HG03354 (cell line): ENCODE results near the gene SLC38A9.

ENCODE experiments used
- ATAC-seq: cut with Tn5 transposase; IDR thresholded peaks from one replicate; pipeline ENCODE4 v1.9.1; 2021; ENCODE audit warnings: mild to moderate bottlenecking; ENCODE audit not compliant: unreplicated experiment, poor library complexity, severe bottlenecking

SLC38A9 gene

GRCh38 chr5:55668356-55668755, 43.8 kb downstream of the SLC38A9 start:
- ATAC-seq = no peak

GRCh38 chr5:55667938-55668337, 44.2 kb downstream of the SLC38A9 start:
- ATAC-seq = no peak

- ATAC-seq = no peak
Observed at GRCh38 chr5:55665065-55665464, 47.1 kb downstream of the SLC38A9 start.

GRCh38 chr5:55657443-55657842, 54.7 kb downstream of the SLC38A9 start:
- no peak for ATAC-seq

GRCh38 chr5:55650386-55650785, 61.7 kb downstream of the SLC38A9 start:
- no peak for ATAC-seq

GRCh38 chr5:55649963-55650362, 62.2 kb downstream of the SLC38A9 start:
- no peak for ATAC-seq

GRCh38 chr5:55645304-55645703, 66.8 kb downstream of the SLC38A9 start:
- no peak for ATAC-seq

- no peak for ATAC-seq
Observed at GRCh38 chr5:55638455-55638854, 73.7 kb downstream of the SLC38A9 start.

- ATAC-seq = no peak
Observed at GRCh38 chr5:55638051-55638450, 74.1 kb downstream of the SLC38A9 start.

- ATAC-seq = no peak
Observed at GRCh38 chr5:55636683-55637082, 75.4 kb downstream of the SLC38A9 start.

- ATAC-seq = no peak
Observed at GRCh38 chr5:55636177-55636576, 75.9 kb downstream of the SLC38A9 start.

- ATAC-seq = no peak
Observed at GRCh38 chr5:55634866-55635265, 77.3 kb downstream of the SLC38A9 start.

- no peak for ATAC-seq
Observed at GRCh38 chr5:55634209-55634805, 77.8 kb downstream of the SLC38A9 start.

- no peak for ATAC-seq
Observed at GRCh38 chr5:55633574-55634208, 78.4 kb downstream of the SLC38A9 start.

GRCh38 chr5:55629815-55630214, 82.3 kb downstream of the SLC38A9 start:
- no peak for ATAC-seq

- no peak for ATAC-seq
Observed at GRCh38 chr5:55626790-55627189, 85.3 kb downstream of the SLC38A9 start.

GRCh38 chr5:55625913-55626312, 86.2 kb downstream of the SLC38A9 start:
- ATAC-seq = no peak

- no peak for ATAC-seq
Observed at GRCh38 chr5:55625589-55625909, 86.6 kb downstream of the SLC38A9 start.

GRCh38 chr5:55624841-55625588, 87.1 kb downstream of the SLC38A9 start:
- ATAC-seq = no peak

- ATAC-seq = no peak
Observed at GRCh38 chr5:55623789-55624188, 88.3 kb downstream of the SLC38A9 start.

- no peak for ATAC-seq
Observed at GRCh38 chr5:55622460-55622859, 89.7 kb downstream of the SLC38A9 start.
